Brain microvascular endothelial cell (primary cell): Measurements from ENCODE around the gene TAF6.

Experiments
- DNase-seq: peaks from one replicate; pipeline ENCODE4 v3.0.0-alpha.2; 2020
- H3K27ac ChIP-seq: fragments of 250-450 bp; sonication (Bioruptor Pico); 2 replicates; pipeline ENCODE4 v1.5.1; 2020; ENCODE audit warnings: mild to moderate bottlenecking, moderate library complexity
- H3K27me3 ChIP-seq: fragments of 250-450 bp; sonication (Bioruptor Pico); replicated peaks from 2 replicates; pipeline ENCODE4 v1.5.1; 2020; ENCODE audit warnings: mild to moderate bottlenecking
- H3K36me3 ChIP-seq: fragments of 250-450 bp; sonication (Bioruptor Pico); replicated peaks from 2 replicates; pipeline ENCODE4 v1.5.1; 2020; ENCODE audit warnings: mild to moderate bottlenecking
- H3K4me3 ChIP-seq: 2 replicates; pipeline ENCODE4 v1.5.1; 2011; ENCODE audit warnings: low read depth, mild to moderate bottlenecking, control low read depth, low read length, moderate library complexity
- CTCF ChIP-seq: IDR thresholded peaks from 2 replicates; pipeline ENCODE4 v1.5.1; 2011; ENCODE audit warnings: low read depth, mild to moderate bottlenecking, moderate library complexity, low read length, control low read depth, inconsistent platforms; ENCODE audit errors: missing control alignments
- in situ Hi-C: cut with HindIII; loops from 2 replicates; pipeline ENCODE4 v1.10.0; 2017; ENCODE audit warnings: low sequenced_read_pairs, low pct_ligation_motif_present

Gene TAF6

GRCh38 chr7:100079024-100079560 lies 40.1 kb downstream of the TAF6 start:
- no peak for TF ChIP-seq CTCF
- in situ Hi-C loops, result loop anchor here (25.0 kb wide), 1 partner anchor 92 kb away; the partner anchor contains the start of gene AZGP1
- Histone ChIP-seq H3K4me3 (no peak overlapping the region), H3K36me3 (peaks cover 42% of the 10 kb centered on the region), H3K27me3 (no peaks in the 10 kb centered on the region), H3K27ac (no peak overlapping the region)
- DNase-seq, result no peak

- H3K36me3 ChIP-seq, result peaks cover 61% of the 10 kb centered on the region
- H3K27me3 ChIP-seq, result no peaks in the 10 kb centered on the region
- TF ChIP-seq CTCF, result no peak
- H3K27ac ChIP-seq, result no peak overlapping the region
- H3K4me3 ChIP-seq, result no peak overlapping the region
- no peak for DNase-seq
- in situ Hi-C loops, result loop anchor here (25.0 kb wide), 1 partner anchor 90 kb away; the partner anchor contains the start of gene AZGP1
Measured at GRCh38 chr7:100077205-100077604, 42.0 kb downstream of the TAF6 start.

- in situ Hi-C loops, result loop anchor here (25.0 kb wide), 1 partner anchor 88 kb away; the partner anchor contains the start of gene AZGP1
- no peaks in the 10 kb centered on the region for H3K27me3 ChIP-seq
- TF ChIP-seq CTCF, result no peak
- H3K4me3 ChIP-seq, result no peak overlapping the region
- DNase-seq, result no peak
- peaks cover 79% of the 10 kb centered on the region for H3K36me3 ChIP-seq
- H3K27ac ChIP-seq, result no peak overlapping the region
Measured at GRCh38 chr7:100075418-100075817, 43.7 kb downstream of the TAF6 start.

- Histone ChIP-seq H3K27me3 (no peaks in the 10 kb centered on the region), H3K4me3 (no peak overlapping the region), H3K27ac (no peak overlapping the region), H3K36me3 (peaks cover 84% of the 10 kb centered on the region)
- TF ChIP-seq CTCF, result no peak
- in situ Hi-C loops, result loop anchor here (25.0 kb wide), 1 partner anchor 88 kb away; the partner anchor contains the start of gene AZGP1
- DNase-seq, result no peak
Measured at GRCh38 chr7:100074841-100075240, 44.3 kb downstream of the TAF6 start.

- no peak for DNase-seq
- no peak overlapping the region for H3K4me3 ChIP-seq
- in situ Hi-C loops, result no loop called here
- no peak overlapping the region for H3K27ac ChIP-seq
- TF ChIP-seq CTCF, result no peak
- peaks cover 89% of the 10 kb centered on the region for H3K36me3 ChIP-seq
- no peaks in the 10 kb centered on the region for H3K27me3 ChIP-seq
Measured at GRCh38 chr7:100072462-100072861, 46.7 kb downstream of the TAF6 start.

- peaks cover 78% of the 10 kb centered on the region for H3K36me3 ChIP-seq
- DNase-seq, result no peak
- H3K4me3 ChIP-seq, result no peak overlapping the region
- H3K27ac ChIP-seq, result no peak overlapping the region
- TF ChIP-seq CTCF, result no peak
- no peaks in the 10 kb centered on the region for H3K27me3 ChIP-seq
- in situ Hi-C loops, result no loop called here
Measured at GRCh38 chr7:100071018-100071723, 48.0 kb downstream of the TAF6 start.
